GM12892 (cell line): Measurements from ENCODE around the gene ATXN10.
"Not testable (repeated sequence)": the region's sequence is repeated elsewhere in the genome, so short reads cannot be mapped to it uniquely, and the experiment has no call there.

Experiments used
- DNase-seq: peaks from one replicate; pipeline ENCODE4 v3.0.0; 2011; ENCODE audit not compliant: insufficient read length
- FAIRE-seq: peaks from 2 replicates; lab custom pipeline; 2011; peaks lifted over from hg19 to GRCh38; lab: Jason Lieb, UNC
- POLR2A ChIP-seq: IDR thresholded peaks from 2 replicates; pipeline ENCODE4 v1.6.1; 2011; ENCODE audit warnings: low read depth, low read length, control low read depth
- POLR2AphosphoS5 ChIP-seq: IDR thresholded peaks from 2 replicates; pipeline ENCODE4 v1.6.1; 2011; ENCODE audit warnings: low read depth, low read length, control low read depth
- TAF1 ChIP-seq: IDR thresholded peaks from 2 replicates; pipeline ENCODE4 v1.6.1; 2011; ENCODE audit warnings: low read depth, mild to moderate bottlenecking, control low read depth, low read length, borderline replicate concordance

Gene ATXN10

DNA sequence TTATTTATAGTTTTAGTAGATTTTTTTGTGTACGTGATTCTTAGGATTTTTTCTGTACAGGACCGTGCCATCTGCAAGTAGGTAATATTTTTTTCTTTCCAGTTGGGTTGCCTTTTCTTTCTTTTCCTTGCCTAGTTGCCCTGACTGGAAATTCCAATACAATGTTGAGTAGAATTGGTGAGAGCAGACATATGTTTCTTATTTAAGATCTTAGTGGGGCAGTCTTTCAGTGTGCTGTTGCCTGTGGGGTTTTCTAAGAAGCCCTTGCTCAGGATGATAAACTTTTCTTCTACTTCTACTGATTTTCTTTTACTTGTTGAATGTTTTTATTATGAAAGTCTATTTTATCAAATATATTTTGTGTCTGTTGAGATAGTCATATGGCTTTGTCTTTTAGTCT lies 33.0 kb downstream of the ATXN10 start:
- no peak for FAIRE-seq
- TF ChIP-seq POLR2AphosphoS5 (no peak), POLR2A (no peak), TAF1 (no peak)
- no peak for DNase-seq

DNA sequence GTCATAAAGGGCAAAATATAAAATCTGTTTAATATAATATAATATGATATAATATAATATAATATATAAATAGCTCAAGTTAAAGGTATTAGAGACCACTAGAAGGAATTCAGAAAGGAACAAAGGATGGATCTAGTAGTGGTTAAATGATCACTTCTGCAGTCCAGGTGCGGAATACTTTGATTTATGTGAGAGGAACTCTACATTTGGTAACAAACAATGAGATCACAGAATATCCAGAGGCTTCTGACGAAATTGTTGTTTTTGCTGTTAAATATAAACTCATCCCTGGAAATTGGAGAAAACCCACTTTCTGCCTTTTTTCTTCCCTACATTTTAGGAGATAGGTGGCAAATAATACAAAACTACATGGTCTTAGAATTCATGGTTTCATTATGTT lies 36.0 kb downstream of the ATXN10 start:
- DNase-seq (no peak), FAIRE-seq (no peak)
- no peak for TF ChIP-seq TAF1
- no peak for TF ChIP-seq POLR2AphosphoS5
- TF ChIP-seq POLR2A, result no peak

DNA sequence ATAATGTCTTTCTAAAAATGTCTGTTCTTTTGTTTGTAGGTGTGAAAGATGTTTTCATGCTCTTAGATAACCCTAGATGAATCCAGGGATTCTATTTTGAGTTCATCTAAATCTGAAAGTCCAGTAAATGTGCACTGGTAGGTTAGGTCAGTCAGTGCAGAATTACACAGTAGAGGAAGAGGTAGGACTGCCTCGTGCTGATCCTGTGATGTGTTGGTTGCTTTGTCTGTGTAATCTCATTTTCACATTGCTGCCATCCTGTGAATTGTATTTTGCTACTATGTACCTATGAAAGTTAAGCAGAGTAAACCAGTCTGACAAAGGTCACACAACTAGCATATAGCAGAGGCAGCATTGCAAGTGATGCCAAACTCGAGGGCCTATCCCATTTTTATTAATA lies 36.5 kb downstream of the ATXN10 start:
- DNase-seq, result no peak
- FAIRE-seq, result no peak
- TF ChIP-seq POLR2A (no peak), TAF1 (no peak), POLR2AphosphoS5 (no peak)

DNA sequence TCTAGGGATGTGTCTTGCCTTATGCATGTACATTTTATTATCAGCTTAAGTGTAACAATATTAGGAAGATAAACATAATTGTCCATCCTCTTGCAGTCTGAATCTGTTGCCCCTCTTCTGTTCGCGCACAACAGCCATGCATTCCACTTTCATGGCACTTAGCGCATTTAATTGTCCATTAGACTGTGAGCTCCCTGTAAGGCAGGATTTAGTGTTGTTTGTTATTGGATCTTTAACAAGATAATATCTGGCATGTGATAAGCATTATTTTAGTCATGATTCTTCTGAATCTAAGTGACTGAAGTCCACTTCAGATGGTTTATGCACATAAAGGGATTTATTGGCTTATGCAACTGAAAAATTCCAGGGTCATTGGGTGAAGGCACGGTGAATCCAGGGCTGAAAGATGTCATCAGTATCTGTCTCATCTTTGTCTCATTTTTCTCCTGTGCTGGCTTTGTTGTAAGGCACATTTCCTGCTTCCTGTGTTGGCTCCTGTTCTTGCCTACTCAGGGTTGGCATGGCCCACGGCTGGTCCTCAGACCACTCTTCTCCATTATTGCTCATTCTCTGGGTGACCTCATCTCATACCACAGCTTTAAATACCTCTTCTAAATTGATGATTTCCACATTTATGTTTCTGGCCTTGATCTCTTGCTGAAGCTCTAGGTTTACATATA lies 37.6 kb downstream of the ATXN10 start:
- FAIRE-seq (no peak), DNase-seq (no peak)

DNA sequence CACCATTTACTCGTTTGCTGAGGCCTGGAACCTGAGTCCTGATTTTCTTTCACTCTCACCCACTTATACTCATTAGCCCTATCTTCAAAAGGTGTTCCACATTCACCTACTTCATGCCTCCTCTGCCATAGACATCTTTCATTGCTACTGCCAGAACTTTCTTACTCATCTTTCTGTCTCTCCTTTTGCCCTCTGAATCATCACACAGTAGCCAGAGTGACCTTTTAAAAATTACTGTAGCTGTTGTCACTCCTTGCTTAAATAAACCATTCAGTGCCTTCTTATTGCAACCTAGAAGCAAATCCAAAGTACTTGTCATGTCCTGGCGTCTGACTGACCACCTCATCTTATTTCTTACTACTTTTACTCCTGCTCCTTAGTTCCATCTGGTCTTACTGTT lies 38.2 kb downstream of the ATXN10 start:
- DNase-seq, result no peak
- TF ChIP-seq TAF1 (no peak), POLR2AphosphoS5 (no peak), POLR2A (no peak)
- no peak for FAIRE-seq

More for the DNA sequence above, 37.6 kb downstream of the ATXN10 start:
- TF ChIP-seq POLR2A, result no peak

DNA sequence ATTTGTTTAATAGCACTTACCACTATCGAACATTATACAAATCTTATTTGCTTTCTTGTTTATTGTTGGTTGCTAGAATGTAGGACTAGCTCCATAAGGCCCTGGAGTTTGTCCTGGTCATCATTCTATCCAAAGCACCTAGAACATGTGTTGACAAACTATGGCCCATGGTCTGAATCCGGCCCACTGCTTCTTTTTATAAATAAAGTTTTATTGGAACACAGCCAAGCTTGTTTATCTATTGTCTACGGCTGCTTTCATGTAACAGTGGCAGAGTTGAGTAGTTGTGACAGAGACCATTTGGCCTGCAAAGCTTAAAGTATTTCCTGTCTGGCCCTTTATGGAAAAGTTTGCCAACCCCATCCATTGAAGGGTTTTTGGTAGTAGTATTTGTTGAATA lies 38.8 kb downstream of the ATXN10 start:
- DNase-seq (no peak), FAIRE-seq (no peak)
- TF ChIP-seq POLR2A (no peak), POLR2AphosphoS5 (no peak), TAF1 (no peak)

DNA sequence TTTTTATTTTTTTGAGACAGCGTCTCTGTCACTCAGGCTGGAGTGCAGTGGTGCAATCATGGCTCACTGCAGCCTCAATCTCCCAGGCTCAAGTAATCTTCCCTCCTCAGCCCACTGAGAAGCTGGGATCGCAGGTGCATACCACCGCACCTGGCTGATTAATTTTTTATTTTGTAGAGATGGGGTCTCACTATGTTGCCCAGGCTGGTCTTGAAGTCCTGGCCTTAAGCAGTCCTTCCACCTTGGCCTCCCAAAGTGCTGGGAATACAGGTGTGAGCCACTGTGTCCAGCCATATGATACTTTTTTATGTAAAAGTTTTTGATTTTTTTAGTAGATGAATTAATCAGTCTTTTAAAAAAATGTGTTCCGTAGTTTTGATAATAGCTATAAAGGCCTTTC lies 42.8 kb downstream of the ATXN10 start:
- not testable (repeated sequence) for FAIRE-seq, DNase-seq

DNA sequence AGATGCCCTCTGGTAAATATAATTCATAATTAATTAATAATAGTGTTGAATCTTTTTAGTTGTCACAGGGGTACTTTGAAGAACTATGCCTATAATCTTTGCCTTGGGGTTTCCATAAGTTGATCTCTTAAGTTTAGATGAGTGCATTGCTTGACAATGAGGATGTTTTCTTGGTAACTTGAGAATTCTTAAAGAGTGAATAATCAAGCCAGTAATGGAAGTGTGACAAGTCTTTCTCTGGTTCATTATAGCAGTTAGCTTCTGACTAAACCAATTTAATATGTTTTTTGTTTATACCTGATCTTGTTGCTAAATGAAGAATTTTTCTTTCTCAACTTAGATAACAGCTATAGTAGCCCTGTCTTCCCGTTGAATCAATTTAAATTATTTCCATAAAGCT lies 46.2 kb downstream of the ATXN10 start:
- DNase-seq (no peak), FAIRE-seq (no peak)
- TF ChIP-seq POLR2A (no peak), TAF1 (no peak), POLR2AphosphoS5 (no peak)

DNA sequence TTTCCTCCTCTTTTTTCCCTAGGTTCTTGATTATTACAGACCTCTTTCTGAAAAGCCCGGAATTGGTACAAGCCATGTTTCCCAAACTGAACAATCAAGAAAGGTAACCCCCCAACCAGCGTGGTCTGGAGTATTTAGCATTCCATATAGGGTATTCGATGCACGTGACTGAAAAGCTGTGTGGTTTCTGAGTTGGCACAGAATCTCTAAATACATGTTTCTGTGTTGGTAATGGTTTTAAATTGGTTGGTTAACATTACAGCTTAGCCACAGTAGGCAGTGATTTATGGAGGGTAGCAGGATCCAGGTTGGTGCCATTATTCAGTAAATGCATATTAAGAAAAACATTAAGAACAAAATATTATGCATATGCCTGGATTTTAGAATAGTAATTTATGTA lies 46.8 kb downstream of the ATXN10 start:
- FAIRE-seq (no peak), DNase-seq (no peak)
- TF ChIP-seq POLR2AphosphoS5, result no peak
- no peak for TF ChIP-seq TAF1
- no peak for TF ChIP-seq POLR2A

DNA sequence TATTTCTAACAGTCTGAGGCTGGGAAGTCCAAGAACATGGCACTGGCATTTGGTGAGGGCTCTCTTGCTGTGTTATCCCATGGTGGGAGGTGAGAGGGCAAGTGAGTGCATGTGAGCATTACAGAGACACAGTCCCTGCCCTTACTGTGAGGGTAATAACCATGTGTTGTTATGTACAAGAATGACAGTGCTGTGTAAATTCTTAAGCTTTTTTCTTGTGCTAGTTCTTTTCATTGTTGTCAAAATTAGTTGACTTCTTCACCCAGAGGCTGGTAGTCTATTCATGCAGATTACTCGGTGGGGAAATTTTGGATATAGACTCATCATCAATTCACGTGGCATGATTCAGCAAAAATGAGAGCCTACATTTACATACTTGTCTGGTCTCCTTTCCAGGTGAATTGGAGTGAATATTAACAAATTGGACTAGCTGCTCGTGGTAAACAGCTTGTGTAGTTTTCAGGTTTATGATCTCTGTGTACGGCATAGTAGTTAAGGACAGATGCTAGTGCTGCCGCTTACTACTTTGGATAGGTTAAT lies 49.3 kb downstream of the ATXN10 start:
- no peak for TF ChIP-seq TAF1
- no peak for TF ChIP-seq POLR2A
- TF ChIP-seq POLR2AphosphoS5, result no peak
- FAIRE-seq (no peak), DNase-seq (no peak)

DNA sequence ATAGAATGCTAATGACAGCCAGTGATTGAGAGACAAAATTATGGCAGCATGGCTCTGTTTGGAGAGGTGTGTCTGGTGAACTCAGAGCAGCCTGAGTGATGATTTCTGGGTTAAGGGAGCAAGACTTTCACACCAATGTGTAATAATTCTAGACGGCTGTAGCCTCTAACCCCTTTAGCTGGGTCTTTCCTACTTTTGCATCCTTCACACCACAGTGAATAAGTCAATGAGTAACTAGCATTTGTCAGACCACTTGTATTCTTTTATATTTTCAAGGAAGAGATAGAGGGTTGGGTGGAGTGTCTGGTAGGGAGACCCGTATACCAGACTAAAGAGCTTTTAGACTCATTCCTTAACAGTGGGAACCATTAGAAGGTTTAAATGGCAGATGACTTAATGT lies 50.4 kb downstream of the ATXN10 start:
- no peak for DNase-seq
- FAIRE-seq, result no peak
- TF ChIP-seq POLR2A (no peak), POLR2AphosphoS5 (no peak), TAF1 (no peak)

DNA sequence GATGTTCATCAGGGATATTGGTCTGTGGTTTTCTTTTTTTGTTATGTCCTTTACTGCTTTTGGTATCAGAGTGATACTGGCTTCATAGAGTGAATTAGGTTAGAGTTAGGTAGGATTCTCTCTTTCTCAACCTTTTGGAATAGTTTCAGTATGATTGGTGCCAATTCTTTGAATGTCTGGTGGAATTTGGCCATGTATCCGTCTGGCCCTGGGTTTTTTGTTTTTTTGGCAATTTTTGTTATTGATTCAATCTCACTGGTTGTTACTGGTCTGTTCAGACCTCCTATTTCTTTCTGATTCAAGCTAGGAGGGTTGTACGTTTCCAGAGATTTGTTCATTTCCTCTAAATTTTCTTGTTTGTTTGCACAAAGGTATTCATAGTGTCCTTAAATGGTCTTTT lies 54.4 kb downstream of the ATXN10 start:
- FAIRE-seq (peak; percentile 72), DNase-seq (no peak)
- TF ChIP-seq TAF1 (no peak), POLR2A (no peak), POLR2AphosphoS5 (no peak)
